Calu3 (cell line): ENCODE measurements around the gene LMF1. TPM values are rescaled to one million over a fixed set of nuclear protein-coding genes. Genes with fewer than 3 reads are reported as not detected.

ENCODE experiments used
- BruUV-seq: library from RNA; stranded (reverse); fragments of 400-500 nt; replicated peaks from 2 replicates; lab custom pipeline; 2021; lab: Mats Ljungman, UMichigan
- CTCF ChIA-PET: fragments of 300-600 bp; sonication (Branson Sonifier 250); formaldehyde crosslinking; loops from one replicate; lab custom pipeline; 2022; ENCODE audit warnings: antibody characterized with exemption; lab: Charles Lee
- DNase-seq: peaks from one replicate; pipeline ENCODE4 v3.0.0; 2022
- H3K27ac Mint-ChIP-seq: one replicate; pipeline ENCODE4 v1.8.0; 2022; ENCODE audit warnings: mixed read lengths; ENCODE audit not compliant: unreplicated experiment
- H3K27me3 Mint-ChIP-seq: one replicate; pipeline ENCODE4 v1.8.0; 2022; ENCODE audit warnings: mixed read lengths; ENCODE audit not compliant: unreplicated experiment
- H3K36me3 Mint-ChIP-seq: one replicate; pipeline ENCODE4 v1.8.0; 2022; ENCODE audit warnings: mild to moderate bottlenecking, moderate library complexity, mixed read lengths; ENCODE audit not compliant: insufficient read depth, unreplicated experiment
- H3K4me1 Mint-ChIP-seq: one replicate; pipeline ENCODE4 v1.8.0; 2022; ENCODE audit warnings: mild to moderate bottlenecking, low read depth, mixed read lengths; ENCODE audit not compliant: unreplicated experiment
- H3K4me3 Mint-ChIP-seq: one replicate; pipeline ENCODE4 v1.8.0; 2022; ENCODE audit warnings: mild to moderate bottlenecking, low read depth, moderate library complexity, mixed read lengths; ENCODE audit not compliant: unreplicated experiment
- H3K9me3 Mint-ChIP-seq: one replicate; pipeline ENCODE4 v1.8.0; 2022; ENCODE audit warnings: low read depth, mixed read lengths; ENCODE audit not compliant: unreplicated experiment
- intact Hi-C: fragments of 100-400 bp; cut with micrococcal nuclease; formaldehyde crosslinking; loops from one replicate; pipeline ENCODE4 v1.10.0; 2022; ENCODE audit not compliant: unreplicated experiment
- total RNA-seq: library from RNA; stranded (reverse); gene quantifications from 2 replicates; pipeline ENCODE4 v1.2.3, GENCODE V29; 2022
- TF ChIP-seq, protein P1 (sequence below): fragments of 200-600 bp; IDR thresholded peaks from one replicate; pipeline ENCODE4 v1.8.0; 2022; ENCODE audit warnings: antibody characterized with exemption; ENCODE audit not compliant: unreplicated experiment

LMF1 gene
- total RNA-seq, 1 experiment from 2014 or later, result 31.9 TPM

DNA sequence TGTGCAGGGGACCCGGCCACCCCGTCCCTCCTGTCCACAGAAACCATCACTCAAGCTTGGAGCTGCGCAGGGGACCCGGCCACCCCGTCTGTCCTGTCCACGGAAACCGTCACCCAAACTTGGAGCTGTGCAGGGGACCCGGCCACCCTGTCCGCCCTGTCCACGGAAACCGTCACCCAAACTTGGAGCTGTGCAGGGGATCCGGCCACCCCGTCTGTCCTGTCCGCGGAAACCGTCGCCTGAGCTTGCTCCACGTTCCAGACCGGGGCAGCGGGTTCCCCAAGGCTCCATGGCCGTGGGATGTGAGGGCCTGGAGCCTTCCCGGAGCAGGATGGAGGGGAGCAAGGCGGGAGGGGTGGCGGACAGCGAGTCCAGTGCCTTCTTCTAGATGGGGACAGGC is 36.0 kb upstream of the LMF1 start:
- Mint-ChIP-seq H3K9me3 (no peaks in the 10 kb centered on the region), H3K36me3 (peaks cover 11% of the 10 kb centered on the region), H3K4me3 (no peak overlapping the region), H3K4me1 (no peaks in the 10 kb centered on the region), H3K27ac (no peak overlapping the region), H3K27me3 (peaks cover 74% of the 10 kb centered on the region)
- CTCF ChIA-PET, result interaction anchor here (1.0 to 1.1 kb wide), 2 partner anchors 9 to 33 kb away, joined by 3 read pairs; no protein-coding TSS in a partner anchor
- intact Hi-C loops, result no loop called here
- no TSS peak for BruUV-seq
- DNase-seq, result no peak
- TF ChIP-seq, protein P1, sequence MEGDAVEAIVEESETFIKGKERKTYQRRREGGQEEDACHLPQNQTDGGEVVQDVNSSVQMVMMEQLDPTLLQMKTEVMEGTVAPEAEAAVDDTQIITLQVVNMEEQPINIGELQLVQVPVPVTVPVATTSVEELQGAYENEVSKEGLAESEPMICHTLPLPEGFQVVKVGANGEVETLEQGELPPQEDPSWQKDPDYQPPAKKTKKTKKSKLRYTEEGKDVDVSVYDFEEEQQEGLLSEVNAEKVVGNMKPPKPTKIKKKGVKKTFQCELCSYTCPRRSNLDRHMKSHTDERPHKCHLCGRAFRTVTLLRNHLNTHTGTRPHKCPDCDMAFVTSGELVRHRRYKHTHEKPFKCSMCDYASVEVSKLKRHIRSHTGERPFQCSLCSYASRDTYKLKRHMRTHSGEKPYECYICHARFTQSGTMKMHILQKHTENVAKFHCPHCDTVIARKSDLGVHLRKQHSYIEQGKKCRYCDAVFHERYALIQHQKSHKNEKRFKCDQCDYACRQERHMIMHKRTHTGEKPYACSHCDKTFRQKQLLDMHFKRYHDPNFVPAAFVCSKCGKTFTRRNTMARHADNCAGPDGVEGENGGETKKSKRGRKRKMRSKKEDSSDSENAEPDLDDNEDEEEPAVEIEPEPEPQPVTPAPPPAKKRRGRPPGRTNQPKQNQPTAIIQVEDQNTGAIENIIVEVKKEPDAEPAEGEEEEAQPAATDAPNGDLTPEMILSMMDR, result no peak

GRCh38 chr16:1005286-1005685 is 34.5 kb upstream of the LMF1 start:
- TF ChIP-seq, protein P1, result no peak
- DNase-seq, result no peak
- intact Hi-C loops, result no loop called here
- peaks cover 70% of the 10 kb centered on the region for H3K27me3 Mint-ChIP-seq
- no peak overlapping the region for H3K27ac Mint-ChIP-seq
- H3K4me3 Mint-ChIP-seq, result no peak overlapping the region
- BruUV-seq, result no TSS peak
- peaks cover 11% of the 10 kb centered on the region for H3K36me3 Mint-ChIP-seq
- H3K9me3 Mint-ChIP-seq, result no peaks in the 10 kb centered on the region
- no peaks in the 10 kb centered on the region for H3K4me1 Mint-ChIP-seq
- CTCF ChIA-PET, result no interaction called here

DNA sequence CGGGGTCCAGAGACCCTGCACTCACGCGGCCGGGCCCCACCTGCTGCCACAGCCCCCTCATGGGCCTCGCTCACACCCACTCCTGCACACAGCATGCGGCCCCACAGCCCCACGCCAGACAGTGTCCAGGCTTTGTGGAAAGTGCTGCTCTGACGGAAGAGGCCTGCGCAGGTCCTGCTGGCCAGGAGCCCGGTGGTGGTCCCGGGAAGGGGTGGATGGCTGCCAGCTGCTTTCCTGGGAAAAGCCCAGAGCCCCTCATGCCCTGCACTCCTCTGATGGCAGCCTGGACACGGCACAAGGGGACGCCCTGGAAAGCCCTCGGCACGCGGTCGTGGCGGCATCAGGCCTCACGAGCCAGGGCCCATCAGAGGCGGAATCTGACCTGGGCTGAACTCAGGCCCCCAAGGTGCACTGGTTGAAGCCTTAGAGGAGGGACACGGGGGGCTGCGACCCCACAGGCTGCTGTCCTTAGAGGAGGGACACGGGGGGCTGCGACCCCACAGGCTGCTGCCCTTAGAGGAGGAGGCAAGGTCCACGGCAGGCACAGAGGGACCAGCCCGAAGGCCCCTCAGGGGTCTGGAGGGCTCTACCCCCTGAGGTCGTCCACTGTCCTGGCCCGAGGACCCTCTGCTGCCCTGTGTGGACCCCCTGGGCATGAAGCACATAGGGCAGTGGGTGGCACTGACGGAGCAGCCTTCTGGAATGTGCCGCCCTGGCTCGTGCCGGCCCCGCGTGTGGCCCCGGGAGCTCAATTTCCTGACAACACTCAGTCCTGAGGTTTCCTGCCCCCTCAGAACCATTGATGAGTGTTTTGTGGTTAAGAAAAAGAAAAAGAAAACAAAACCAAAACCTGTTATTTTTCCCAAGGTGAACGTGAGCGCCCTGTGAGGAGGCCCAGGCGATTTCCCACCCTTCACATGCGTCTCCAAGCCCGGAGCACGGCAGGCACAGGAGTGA is 32.9 kb upstream of the LMF1 start:
- intact Hi-C loops, result no loop called here
- H3K36me3 Mint-ChIP-seq, result peaks cover 11% of the 10 kb centered on the region
- H3K27me3 Mint-ChIP-seq, result peaks cover 65% of the 10 kb centered on the region
- TF ChIP-seq, protein P1, result no peak
- DNase-seq, result no peak
- no peaks in the 10 kb centered on the region for H3K9me3 Mint-ChIP-seq
- no peak overlapping the region for H3K4me3 Mint-ChIP-seq
- H3K27ac Mint-ChIP-seq, result no peak overlapping the region
- peaks cover 3% of the 10 kb centered on the region for H3K4me1 Mint-ChIP-seq
- CTCF ChIA-PET, result interaction anchor here (0.5 to 0.7 kb wide), 2 partner anchors 177 to 208 kb away, joined by 3 to 5 read pairs; no protein-coding TSS in a partner anchor
- no TSS peak for BruUV-seq

DNA sequence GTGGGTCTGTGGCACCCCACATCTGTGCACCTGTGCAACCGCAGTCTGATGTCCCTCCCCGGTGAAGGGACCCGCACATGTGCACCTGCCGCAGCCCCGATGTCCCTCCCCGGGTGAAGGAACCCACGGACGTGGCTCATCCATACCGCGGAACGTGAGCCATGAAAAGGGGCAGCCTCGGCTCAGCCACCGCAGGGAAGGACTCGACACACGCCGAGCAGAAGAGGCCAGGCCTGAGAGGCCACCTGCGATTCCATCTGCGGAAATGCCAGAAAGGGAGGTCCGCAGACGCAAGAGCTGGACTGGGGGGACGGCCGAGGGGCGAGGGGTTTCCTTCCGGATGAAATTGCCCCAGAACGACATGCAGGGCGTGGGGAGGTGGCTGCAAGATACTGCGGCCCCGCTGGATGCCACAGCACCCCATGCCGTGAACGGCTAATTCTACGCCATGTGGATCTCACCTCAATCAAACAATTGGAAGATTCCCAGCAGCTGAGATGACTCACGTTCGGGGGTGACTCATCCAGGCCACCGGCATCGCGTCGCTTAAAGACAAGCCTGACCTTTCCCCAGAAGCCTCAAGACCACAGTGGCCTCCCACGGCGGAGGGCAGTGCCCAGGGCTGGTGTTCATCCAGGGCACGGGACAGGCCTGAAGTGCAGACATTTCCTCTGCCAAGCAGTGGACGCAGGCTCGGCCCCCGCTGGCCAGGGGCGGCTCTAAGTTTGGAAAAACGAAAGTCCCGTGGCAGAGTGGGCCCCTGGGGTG is 31.8 kb upstream of the LMF1 start:
- peak overlapping the region; percentile 13 for H3K4me3 Mint-ChIP-seq
- intact Hi-C loops, result no loop called here
- H3K4me1 Mint-ChIP-seq, result peaks cover 14% of the 10 kb centered on the region
- DNase-seq, result peak; percentile 90
- no TSS peak for BruUV-seq
- H3K36me3 Mint-ChIP-seq, result peaks cover 16% of the 10 kb centered on the region
- H3K9me3 Mint-ChIP-seq, result no peaks in the 10 kb centered on the region
- TF ChIP-seq, protein P1, result no peak
- peak overlapping the region; percentile 52 for H3K27ac Mint-ChIP-seq
- H3K27me3 Mint-ChIP-seq, result peaks cover 65% of the 10 kb centered on the region
- CTCF ChIA-PET, result interaction anchor here (0.7 to 1.2 kb wide), 2 partner anchors 30 to 207 kb away, joined by 3 read pairs; no protein-coding TSS in a partner anchor
